Epidermal melanocyte (primary cell): ENCODE data around the gene BNIP5.
A peak's percentile ranks its signal among the peaks of the same experiment; 100 is the strongest.
"Not testable (repeated sequence)": the region's sequence is repeated elsewhere in the genome, so short reads cannot be mapped to it uniquely, and the experiment has no call there.

Experiments
- DNase-seq: peaks from one replicate; pipeline ENCODE4 v3.0.0; 2011; ENCODE audit warnings: low spot score; ENCODE audit not compliant: insufficient read length

The BNIP5 gene

DNA sequence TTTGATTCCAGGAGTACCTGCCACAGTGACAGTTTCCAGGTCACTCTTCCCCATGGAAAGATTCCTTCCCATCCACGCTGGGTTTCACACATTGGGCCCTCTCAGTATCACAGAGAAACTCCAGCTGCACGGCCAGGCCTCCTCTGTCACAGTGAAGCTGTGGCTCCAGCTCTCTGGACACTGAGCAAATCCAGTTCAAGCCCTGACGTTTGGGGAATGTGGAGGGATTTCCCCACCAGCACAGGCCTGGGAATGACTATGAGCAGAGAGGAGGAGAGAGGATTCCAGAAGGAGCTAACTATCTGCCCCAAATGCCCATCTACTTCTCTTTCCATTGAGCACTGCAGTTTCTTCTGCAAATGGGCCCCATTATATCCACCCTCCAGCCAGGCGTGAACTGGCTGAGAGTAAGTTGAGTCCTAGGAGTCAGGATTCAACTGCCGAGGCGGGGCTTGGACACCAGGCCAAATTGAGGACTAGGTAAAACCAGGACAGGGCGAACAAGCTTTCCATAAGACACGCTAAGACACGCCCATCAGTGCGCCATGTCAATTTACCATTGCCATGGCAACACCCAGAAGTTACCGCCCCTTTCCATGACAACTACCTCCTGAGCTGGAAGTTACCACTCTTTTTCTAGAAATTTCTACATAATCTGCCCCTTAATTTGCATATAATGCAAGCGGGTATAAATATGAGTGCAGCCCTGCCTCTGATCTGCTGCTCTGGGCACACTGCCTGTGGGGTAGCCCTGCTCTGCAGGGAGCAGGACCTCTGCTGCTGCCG is 9.2 kb upstream of the BNIP5 start:
- DNase-seq = no peak

DNA sequence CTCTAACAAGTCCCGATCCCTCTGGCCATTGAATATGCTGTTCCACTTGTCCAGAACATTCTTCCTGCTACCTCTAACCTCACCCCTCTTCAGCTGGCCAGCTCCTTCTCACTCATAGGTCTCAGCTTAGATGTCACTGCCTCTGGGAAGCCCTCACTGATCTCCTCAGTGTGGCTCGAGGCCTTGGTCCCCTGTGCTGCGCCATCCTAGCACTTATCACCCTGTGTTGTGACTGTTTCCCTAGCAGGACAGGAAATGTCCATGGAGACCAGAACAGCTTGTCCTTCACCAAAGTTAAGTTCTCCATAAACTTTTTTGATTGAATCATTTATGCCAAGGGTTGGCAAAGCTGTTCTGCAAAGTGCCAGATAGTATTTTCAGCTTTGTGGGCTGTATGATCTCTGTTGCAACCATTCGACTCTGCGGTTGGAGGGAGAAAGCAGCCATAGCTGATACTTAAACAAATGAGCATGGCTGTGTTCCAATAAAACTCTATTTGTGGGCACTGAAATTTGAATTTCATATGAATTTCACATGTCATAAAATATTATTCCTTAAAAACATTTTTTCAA is 6.5 kb upstream of the BNIP5 start:
- DNase-seq = no peak

DNA sequence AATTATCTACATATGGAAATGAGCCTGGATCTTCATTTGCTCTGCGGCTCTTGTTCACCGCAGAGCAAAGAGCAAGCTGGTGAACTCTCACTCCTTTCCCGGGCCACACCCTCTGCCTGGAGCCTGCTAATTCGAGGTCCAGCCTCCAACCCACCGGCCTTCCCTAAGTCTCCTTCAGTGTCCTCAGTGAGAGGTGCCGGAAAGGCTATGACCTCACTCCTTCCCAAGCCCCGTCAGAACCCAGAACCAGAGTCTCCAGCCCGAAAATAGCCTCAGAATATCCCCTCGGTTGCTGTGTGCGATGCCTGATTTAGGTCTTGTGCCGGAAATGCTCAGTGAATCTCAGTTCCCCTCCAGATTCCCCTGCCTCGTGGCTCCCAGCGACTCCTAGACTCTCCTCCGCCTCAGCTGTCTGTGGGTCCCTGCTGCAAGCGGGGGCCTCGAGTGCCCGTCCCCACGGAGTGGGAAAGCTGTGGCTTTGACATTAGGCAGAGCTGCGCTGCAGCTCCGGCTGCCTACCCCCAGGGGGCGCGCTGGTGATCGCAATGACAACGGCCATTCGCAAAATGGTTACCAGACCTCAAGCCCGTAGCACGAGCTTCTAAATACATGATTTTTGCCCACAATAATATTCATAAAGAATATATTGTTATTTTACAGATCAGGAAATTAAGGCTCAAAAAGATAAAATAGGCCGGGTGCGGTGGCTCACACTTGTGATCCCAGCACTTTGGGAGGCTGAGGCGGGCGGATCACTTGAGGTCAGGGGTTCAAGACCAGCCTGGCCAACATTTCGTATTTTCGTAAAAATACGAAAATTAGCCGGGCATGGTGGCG is 4.1 kb upstream of the BNIP5 start:
- DNase-seq = peak; percentile 72

DNA sequence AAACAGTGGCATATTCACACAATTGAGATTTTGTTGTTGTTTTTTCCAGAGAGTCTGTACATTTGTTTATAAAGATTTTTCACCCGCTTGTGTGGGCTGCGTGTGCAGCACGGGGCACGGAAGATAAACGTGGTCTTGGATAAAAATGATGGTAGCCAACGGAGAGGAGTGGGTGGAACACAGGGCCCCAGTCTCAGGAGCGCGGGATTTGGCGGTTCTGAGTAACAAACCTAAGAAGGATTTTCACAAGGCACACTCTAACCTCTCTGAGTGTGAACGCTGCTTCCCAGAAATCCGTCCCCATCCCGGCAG is 3.6 kb upstream of the BNIP5 start:
- DNase-seq = no peak

DNA sequence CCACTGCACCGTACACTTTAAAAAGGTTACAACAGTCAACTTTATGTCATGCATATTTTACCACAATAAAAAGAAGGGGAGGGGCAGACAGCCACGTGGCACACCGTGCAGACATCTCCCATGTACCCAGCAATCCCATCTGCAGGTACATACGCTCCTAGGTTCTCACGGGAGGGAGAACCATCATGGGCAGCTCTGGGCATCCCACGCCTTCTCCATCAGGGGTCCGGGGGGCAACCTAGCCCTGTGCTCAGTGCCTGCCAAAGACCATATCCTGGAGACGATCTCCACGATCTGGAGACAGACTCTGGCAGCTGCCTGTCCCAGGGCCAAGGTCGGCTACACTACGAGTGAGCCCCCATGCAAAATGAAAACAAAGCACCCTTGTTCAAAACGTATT is 2.5 kb upstream of the BNIP5 start:
- DNase-seq = no peak

- not testable (repeated sequence) for DNase-seq
These were observed 1.5 kb upstream of the BNIP5 start for GRCh38 chr6:36338223-36338622.

- DNase-seq = no peak
These were observed 1.1 kb upstream of the BNIP5 start for GRCh38 chr6:36337814-36338213.

- no peak for DNase-seq
These were observed 429 bp downstream of the BNIP5 start for GRCh38 chr6:36336208-36336710.

DNA sequence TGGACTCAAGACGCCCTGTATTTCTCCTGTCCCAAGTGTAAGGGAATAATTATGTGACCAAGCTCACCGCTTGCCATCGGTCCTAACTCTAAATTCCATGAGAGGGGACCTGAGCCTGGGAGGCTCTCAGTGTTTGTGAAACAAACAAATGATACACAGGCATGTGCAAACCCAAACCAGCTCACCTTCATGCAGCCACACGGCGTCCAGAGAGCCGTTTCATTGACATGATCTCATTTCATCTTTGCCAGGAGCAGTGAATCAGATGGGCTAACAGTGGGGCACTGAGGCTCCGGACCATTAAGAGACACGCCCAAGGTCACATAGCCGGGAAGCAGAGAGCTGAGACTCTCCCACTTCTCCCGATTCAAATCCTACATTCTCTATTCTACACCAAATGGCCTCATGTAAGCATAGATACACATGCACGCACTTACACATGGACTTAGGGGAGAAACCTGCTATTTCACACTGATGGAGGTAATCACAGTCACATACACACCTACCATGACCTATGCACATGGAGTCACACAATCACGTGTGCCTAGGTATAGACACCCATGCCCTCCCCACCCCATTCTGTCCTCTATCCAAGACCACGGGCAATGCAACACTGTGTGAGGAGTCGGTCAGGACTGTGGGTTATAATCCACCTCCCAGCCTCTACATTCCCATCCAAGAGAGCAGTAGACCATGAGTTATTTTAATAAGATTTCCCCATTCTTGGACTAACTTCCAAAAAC is 1.1 kb downstream of the BNIP5 start:
- DNase-seq = no peak

- DNase-seq = no peak
These were observed 1.7 kb downstream of the BNIP5 start for GRCh38 chr6:36334832-36335459.

DNA sequence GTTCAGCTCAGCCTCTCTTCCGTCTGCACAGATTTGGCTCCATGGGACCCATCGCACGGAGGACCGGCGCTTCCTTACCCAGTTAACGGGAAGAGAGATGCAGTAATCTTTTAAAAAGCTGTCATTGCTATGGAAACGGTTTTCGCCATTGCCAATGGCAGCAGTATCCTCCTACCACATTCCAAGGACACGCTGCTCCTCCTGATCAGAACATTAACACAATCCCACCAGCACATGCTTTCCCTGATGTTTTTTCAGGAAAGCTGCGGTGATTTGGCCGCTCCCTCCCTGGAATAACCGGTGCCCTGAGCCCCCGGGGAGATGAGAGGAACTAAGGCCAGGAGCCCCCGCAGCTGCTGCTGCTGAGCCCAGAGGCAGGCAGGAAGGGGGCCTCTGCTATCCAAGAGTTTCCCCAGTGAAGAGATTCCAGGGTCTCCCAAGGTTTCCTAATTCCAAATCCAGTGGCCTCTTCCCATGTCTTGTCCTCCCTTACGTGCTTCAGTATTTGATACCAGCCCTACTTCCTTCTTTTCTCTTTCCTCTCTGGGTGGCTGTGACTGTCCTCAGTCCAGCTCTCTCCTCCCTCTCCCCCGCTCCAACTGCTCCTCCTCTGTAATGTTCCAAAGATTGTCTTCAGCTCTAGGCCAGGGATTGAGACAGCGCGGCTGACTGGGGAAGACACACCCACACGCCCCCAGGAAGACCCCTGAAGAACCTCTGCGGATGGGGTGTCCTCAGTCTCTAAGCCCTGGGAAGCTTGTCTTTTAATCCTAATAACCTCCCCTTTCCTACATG is 2.6 kb downstream of the BNIP5 start:
- no peak for DNase-seq

DNA sequence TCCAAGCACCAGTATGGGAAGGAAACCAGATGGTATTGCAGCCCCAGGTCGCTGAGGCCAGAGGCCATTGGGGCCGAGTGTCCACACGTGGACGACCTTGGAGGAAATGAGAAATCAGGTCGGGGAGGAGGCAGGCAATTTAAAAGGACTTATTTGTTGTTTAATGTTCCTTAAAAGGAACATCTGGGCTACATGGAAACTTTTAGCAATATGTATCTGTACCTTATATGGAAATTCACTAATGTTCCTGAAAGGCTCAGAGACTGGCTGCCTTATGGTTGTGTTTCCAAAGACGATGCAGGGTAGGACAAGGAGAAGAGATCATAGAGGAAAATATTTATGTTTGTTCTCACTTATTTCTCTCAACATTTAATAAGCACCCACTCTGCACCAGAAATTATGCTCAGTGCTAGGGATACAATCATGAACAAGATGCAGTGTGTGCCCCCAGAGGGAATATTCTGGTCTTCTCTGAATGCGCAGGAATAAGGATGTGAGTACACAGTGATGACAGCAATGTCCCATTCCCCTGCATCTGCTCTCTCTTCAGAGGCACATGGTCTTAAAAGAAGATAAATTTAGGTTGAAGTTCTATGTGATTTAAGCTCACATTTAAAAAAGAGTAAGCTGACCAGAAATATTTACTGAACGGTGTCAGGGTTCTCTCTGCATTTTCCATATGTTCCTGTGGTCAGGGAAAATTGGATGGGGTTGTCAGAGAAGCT is 3.4 kb downstream of the BNIP5 start:
- DNase-seq = no peak

DNA sequence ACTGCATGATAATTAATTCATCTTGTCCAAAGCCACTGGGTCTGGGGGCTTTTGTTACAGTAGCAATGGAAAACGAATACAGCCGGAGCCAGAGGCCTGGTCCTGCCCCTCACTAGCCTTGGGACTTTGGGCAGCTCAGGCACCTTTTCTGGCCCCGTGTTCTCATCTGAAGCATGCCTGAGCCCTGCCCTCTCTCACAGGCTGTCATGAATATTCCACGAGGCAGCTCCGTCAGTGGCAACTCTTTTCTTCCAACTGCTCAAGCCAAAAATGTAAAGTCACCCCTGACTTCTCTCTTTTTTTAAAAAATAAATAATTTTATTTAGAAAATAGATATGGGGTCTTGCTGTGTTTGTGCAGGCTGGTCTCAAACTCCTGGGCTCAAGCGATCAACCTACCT is 5.3 kb downstream of the BNIP5 start:
- no peak for DNase-seq

GRCh38 chr6:36330366-36330765 is 6.3 kb downstream of the BNIP5 start:
- DNase-seq = no peak

DNA sequence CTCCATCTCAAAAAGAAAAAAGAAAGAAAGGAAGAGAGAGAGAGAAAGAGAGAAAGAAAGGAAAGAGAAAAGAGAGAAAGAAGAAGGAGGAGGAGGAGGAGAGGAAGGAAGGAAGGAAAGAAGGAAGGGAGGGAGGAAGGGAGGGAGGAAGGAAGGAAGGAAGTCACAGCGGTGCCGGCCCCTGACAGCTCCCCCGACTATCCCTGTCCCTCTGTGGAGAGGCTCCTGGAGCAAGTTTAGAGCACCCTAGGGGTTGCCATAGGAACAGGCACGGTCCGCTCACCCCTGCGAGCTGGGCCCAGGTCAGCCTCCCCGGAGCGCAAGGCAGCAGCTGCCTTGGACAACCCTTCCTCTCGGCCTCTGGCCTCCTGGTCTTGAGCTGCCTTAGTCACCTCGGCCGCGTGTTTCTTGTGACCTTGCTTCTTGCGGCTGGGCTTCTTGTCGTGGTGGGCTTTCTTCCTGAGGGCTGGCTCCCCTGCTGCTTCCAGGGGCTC is 6.8 kb downstream of the BNIP5 start:
- no peak for DNase-seq

DNA sequence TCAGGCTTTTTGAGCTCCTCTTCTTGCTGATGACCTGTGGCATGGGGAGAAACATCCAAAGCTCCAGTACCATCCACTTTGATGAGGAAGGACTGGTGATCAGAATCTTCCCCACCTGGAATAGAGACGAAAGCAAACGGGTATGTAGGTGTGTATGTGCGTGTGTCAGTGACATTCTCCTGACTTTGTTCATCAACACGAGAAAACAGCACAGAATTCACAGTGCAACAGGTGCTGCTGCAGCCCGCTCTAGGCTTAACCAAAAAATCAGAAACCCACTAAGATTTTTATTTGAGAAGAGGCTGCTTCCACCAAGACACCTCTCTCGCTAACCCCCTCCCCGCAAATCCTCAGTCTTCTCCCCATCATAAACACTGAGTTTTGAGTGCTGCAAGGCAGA is 8.1 kb downstream of the BNIP5 start:
- no peak for DNase-seq

- no peak for DNase-seq
These were observed 8.8 kb downstream of the BNIP5 start for GRCh38 chr6:36327919-36328236.

GRCh38 chr6:36327226-36327918 is 9.3 kb downstream of the BNIP5 start:
- DNase-seq = no peak

- DNase-seq = no peak
These were observed 10.2 kb downstream of the BNIP5 start for GRCh38 chr6:36326356-36326995.
